A549 (cell line): ENCODE results near the gene ABTB1. TPM values are rescaled to one million over a fixed set of nuclear protein-coding genes. Genes with fewer than 3 reads are reported as not detected.
A peak's percentile ranks its signal among the peaks of the same experiment; 100 is the strongest.

ENCODE experiments used
- ATAC-seq, 2 experiments: fragments of 200-7000 bp in 1 of 2; fragments of >200 bp in 1 of 2; cut with Nextera tagmentation in 1 of 2; cut with Tn5 transposase in 1 of 2; 3 replicates each; pipeline versions ENCODE4 v1.8.0 to v1.9.1; 2018 to 2020; ENCODE audit warnings: mild to moderate bottlenecking in 1 of 2, moderate library complexity in 1 of 2
- CTCF ChIA-PET: fragments of 300-600 bp; sonication (Branson Sonifier 250); formaldehyde crosslinking; extraction: SDS; loops from one replicate; lab custom pipeline; 2021; ENCODE audit warnings: antibody characterized with exemption, inconsistent platforms; lab: Yijun Ruan, JAX
- POLR2A ChIA-PET: fragments of 350-600 bp; formaldehyde crosslinking; extraction: SDS; loops from one replicate; lab custom pipeline; 2021; ENCODE audit warnings: antibody characterized with exemption, inconsistent platforms; lab: Yijun Ruan, JAX
- DNase-seq, 2 experiments: peaks; one replicate each; pipeline versions ENCODE4 v3.0.0 to v3.0.0-alpha.2; 2011 to 2016; ENCODE audit warnings: low read depth in 1 of 2, low spot score in 1 of 2
- FAIRE-seq: peaks from 2 replicates; lab custom pipeline; 2011; peaks lifted over from hg19 to GRCh38; lab: Jason Lieb, UNC
- H3K27ac ChIP-seq, 2 experiments: fragments of >200 bp; sonication (Bioruptor Twin); formaldehyde crosslinking; 3 replicates each; pipeline ENCODE4 v1.5.1; 2016 to 2017
- H3K4me1 ChIP-seq: fragments of >200 bp; sonication (Bioruptor Twin); formaldehyde crosslinking; 3 replicates; pipeline ENCODE4 v1.6.1; 2016
- H3K4me2 ChIP-seq: fragments of >200 bp; sonication (Bioruptor Twin); formaldehyde crosslinking; 3 replicates; pipeline ENCODE4 v1.6.1; 2016
- H3K4me3 ChIP-seq: fragments of >200 bp; sonication (Bioruptor Twin); formaldehyde crosslinking; 3 replicates; pipeline ENCODE4 v1.5.1; 2016
- H3K9me3 ChIP-seq: fragments of >200 bp; sonication (Bioruptor Twin); formaldehyde crosslinking; 3 replicates; pipeline ENCODE4 v1.6.1; 2016
- BHLHE40 ChIP-seq: IDR thresholded peaks from 2 replicates; pipeline ENCODE4 v1.6.1; 2012; ENCODE audit warnings: low read depth, low read length, inconsistent platforms
- CEBPB ChIP-seq, 2 experiments: fragments of >200 bp in 1 of 2; sonication (Bioruptor Twin) in 1 of 2; formaldehyde crosslinking in 1 of 2; IDR thresholded peaks; 2 replicates each; pipeline ENCODE4 v1.6.1; 2012 to 2016
- CTCF ChIP-seq: fragments of >200 bp; sonication (Bioruptor Twin); formaldehyde crosslinking; IDR thresholded peaks from 3 replicates; pipeline ENCODE4 v1.5.1; 2016
- EHMT2 ChIP-seq: fragments of 200-600 bp; sonication (generic); IDR thresholded peaks from 2 replicates; pipeline ENCODE4 v1.6.1; 2016; ENCODE audit warnings: antibody characterized with exemption, low read depth, mild to moderate bottlenecking, moderate library complexity
- EP300 ChIP-seq, 2 experiments: fragments of >200 bp; sonication (Bioruptor Twin); formaldehyde crosslinking; IDR thresholded peaks; 2 replicates in 1 of 2; 3 replicates in 1 of 2; pipeline ENCODE4 v1.6.1; 2016 to 2017
- GATA3 ChIP-seq: IDR thresholded peaks from 2 replicates; pipeline ENCODE4 v1.6.1; 2012; ENCODE audit warnings: borderline replicate concordance
- HOXA7 ChIP-seq: fragments of 250-450 bp; sonication (Bioruptor Pico); IDR thresholded peaks from 2 replicates; pipeline ENCODE4 v1.5.0; 2020; ENCODE audit warnings: mild to moderate bottlenecking, moderate library complexity
- HOXB13 ChIP-seq: fragments of 250-450 bp; sonication (Bioruptor Pico); IDR thresholded peaks from 2 replicates; pipeline ENCODE4 v1.5.0; 2020; ENCODE audit warnings: low read depth, mild to moderate bottlenecking, moderate library complexity
- KDM1A ChIP-seq: fragments of 200-600 bp; sonication (generic); IDR thresholded peaks from 2 replicates; pipeline ENCODE4 v1.6.1; 2016; ENCODE audit warnings: low read depth, mild to moderate bottlenecking
- MYC ChIP-seq: IDR thresholded peaks from 2 replicates; pipeline ENCODE4 v1.6.1; 2012; ENCODE audit warnings: mild to moderate bottlenecking, inconsistent platforms, low read length, improper control_type of control experiment, borderline replicate concordance
- NR3C1 ChIP-seq: fragments of >200 bp; sonication (Bioruptor Twin); formaldehyde crosslinking; IDR thresholded peaks from 3 replicates; pipeline ENCODE4 v1.6.1; 2017
- RCOR1 ChIP-seq: fragments of 150-350 bp; IDR thresholded peaks from 2 replicates; pipeline ENCODE4 v1.6.1; 2014; ENCODE audit warnings: antibody characterized with exemption, low read length, low read depth
- RNF2 ChIP-seq: fragments of 200-600 bp; sonication (generic); IDR thresholded peaks from 2 replicates; pipeline ENCODE4 v1.6.1; 2016; ENCODE audit warnings: low read depth, mild to moderate bottlenecking, antibody characterized with exemption, moderate library complexity, borderline replicate concordance
- TFCP2L1 ChIP-seq: fragments of 250-450 bp; sonication (Bioruptor Pico); IDR thresholded peaks from 2 replicates; pipeline ENCODE4 v1.5.0; 2021; ENCODE audit warnings: mild to moderate bottlenecking
- TP53 ChIP-seq: fragments of 250-450 bp; sonication (Bioruptor Pico); IDR thresholded peaks from 2 replicates; pipeline ENCODE4 v1.5.0; 2021; ENCODE audit warnings: mild to moderate bottlenecking, moderate library complexity
- ZFP36 ChIP-seq: fragments of 450-650 bp; IDR thresholded peaks from 2 replicates; pipeline ENCODE4 v1.6.1; 2014; ENCODE audit warnings: borderline replicate concordance; ENCODE audit not compliant: partially characterized antibody
- ZNF302 ChIP-seq: fragments of 250-450 bp; sonication (Bioruptor Pico); IDR thresholded peaks from 2 replicates; pipeline ENCODE4 v1.9.0; 2021; ENCODE audit warnings: inconsistent platforms, mild to moderate bottlenecking, moderate library complexity
- ZSCAN20 ChIP-seq: fragments of 250-450 bp; sonication (Bioruptor Pico); IDR thresholded peaks from 2 replicates; pipeline ENCODE4 v1.8.0; 2022; ENCODE audit warnings: mild to moderate bottlenecking, moderate library complexity
- WGBS: methylation state at CpG from one replicate; pipeline ENCODE4 v1.1.6; 2017; ENCODE audit errors: missing lambda C conversion rate; 5-methylcytosine and 5-hydroxymethylcytosine counted together
- polyA plus RNA-seq, 4 experiments: library from polyadenylated mRNA; depleted of rRNA in 3 of 4; stranded (reverse); fragments of >200 nt; fragmentation: RNase III in 1 of 4; extraction: RNeasy Plus Mini Kit Qiagen cat#74134 plus additional on column Dnase treatment in 1 of 4; gene quantifications; 2 replicates in 3 of 4; 3 replicates in 1 of 4; pipeline ENCODE4 v1.2.3, GENCODE V29; 2011 to 2017
- TF ChIP-seq, protein P1 (sequence below): fragments of >200 bp; sonication (Bioruptor Twin); formaldehyde crosslinking; IDR thresholded peaks from 3 replicates; pipeline ENCODE4 v1.6.1; 2016
- TF ChIP-seq, protein P2 (sequence below): fragments of 150-350 bp; IDR thresholded peaks from 2 replicates; pipeline ENCODE4 v1.6.1; 2014; ENCODE audit warnings: low read depth, mild to moderate bottlenecking, low read length
- TF ChIP-seq, protein P3 (sequence below): fragments of 250-450 bp; sonication (Bioruptor Pico); IDR thresholded peaks from 2 replicates; pipeline ENCODE4 v1.5.0; 2020; ENCODE audit warnings: low read depth, mild to moderate bottlenecking, moderate library complexity

The ABTB1 gene
- polyA plus RNA-seq, 2 of the 4 experiments (the other 2 are of a cell fraction), result 9.7 to 13.2 TPM

DNA sequence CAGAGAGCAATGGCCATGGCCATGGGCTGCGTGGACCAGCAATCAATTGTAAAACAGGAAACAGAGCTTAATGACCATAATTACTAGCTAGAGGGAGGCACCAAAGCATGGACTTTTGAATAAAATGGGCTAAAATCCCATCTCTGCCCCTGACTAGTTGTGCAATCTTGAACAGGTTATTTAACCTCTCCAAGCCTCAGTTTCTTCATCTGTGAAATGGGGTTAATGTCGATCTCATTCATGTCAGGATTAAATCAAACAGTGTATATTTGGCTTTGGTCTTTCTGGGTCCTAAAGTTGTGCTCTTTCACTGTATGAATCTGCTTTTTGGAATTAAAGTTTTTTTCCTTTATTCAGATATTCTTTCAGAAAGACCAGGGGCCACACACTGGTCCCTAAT lies 36.1 kb downstream of the ABTB1 start:
- DNase-seq, result no peak
- H3K27ac ChIP-seq, result no peak overlapping the region; a peak in 1 of 6 replicates
- CTCF ChIA-PET, result no interaction called here
- no peak for ATAC-seq
- peaks cover 25% of the 10 kb centered on the region for H3K4me1 ChIP-seq
- no peak for FAIRE-seq
- TF ChIP-seq HOXB13 (no peak), MYC (no peak), EHMT2 (no peak), BHLHE40 (no peak)
- TF ChIP-seq, all 56 proteins: peak for 0
- no peak overlapping the region for H3K4me3 ChIP-seq
- POLR2A ChIA-PET, result no interaction called here
- no peak overlapping the region for H3K4me2 ChIP-seq
- 44% methylated on average over 2 of the region's 2 CpGs for WGBS
- peaks cover 2% of the 10 kb centered on the region; the same call in 1 of the 3 replicates for H3K9me3 ChIP-seq

- peaks cover 25% of the 10 kb centered on the region for H3K4me1 ChIP-seq
- ChIA-PET CTCF (interaction anchor here (2.0 kb wide), 1 partner anchor 13 kb away, joined by 9 read pairs; no protein-coding TSS in a partner anchor), POLR2A (no interaction called here)
- no peaks in the 10 kb centered on the region for H3K9me3 ChIP-seq
- FAIRE-seq, result no peak
- peak overlapping the region; percentile 49 to 81; a peak in 5 of 6 replicates for H3K27ac ChIP-seq
- H3K4me3 ChIP-seq, result no peak overlapping the region
- 86% methylated on average over 1 of the region's 3 CpGs for WGBS
- TF ChIP-seq, protein P1, sequence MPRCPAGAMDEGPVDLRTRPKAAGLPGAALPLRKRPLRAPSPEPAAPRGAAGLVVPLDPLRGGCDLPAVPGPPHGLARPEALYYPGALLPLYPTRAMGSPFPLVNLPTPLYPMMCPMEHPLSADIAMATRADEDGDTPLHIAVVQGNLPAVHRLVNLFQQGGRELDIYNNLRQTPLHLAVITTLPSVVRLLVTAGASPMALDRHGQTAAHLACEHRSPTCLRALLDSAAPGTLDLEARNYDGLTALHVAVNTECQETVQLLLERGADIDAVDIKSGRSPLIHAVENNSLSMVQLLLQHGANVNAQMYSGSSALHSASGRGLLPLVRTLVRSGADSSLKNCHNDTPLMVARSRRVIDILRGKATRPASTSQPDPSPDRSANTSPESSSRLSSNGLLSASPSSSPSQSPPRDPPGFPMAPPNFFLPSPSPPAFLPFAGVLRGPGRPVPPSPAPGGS, result no peak
- TF ChIP-seq RNF2 (no peak), MYC (no peak), TFCP2L1 (CRISPR knock-in tag) (no peak), BHLHE40 (no peak), ZNF302 (CRISPR knock-in tag) (no peak), ZSCAN20 (no peak), HOXA7 (CRISPR knock-in tag) (no peak), TP53 (CRISPR knock-in tag) (no peak), NR3C1 (no peak), RCOR1 (no peak), EP300 (IDR thresholded peaks at IDR 0.05) (no peak), ZFP36 (no peak), CTCF (no peak), GATA3 (no peak), KDM1A (no peak), CEBPB (IDR thresholded peaks at IDR 0.05) (no peak)
- TF ChIP-seq, protein P2, sequence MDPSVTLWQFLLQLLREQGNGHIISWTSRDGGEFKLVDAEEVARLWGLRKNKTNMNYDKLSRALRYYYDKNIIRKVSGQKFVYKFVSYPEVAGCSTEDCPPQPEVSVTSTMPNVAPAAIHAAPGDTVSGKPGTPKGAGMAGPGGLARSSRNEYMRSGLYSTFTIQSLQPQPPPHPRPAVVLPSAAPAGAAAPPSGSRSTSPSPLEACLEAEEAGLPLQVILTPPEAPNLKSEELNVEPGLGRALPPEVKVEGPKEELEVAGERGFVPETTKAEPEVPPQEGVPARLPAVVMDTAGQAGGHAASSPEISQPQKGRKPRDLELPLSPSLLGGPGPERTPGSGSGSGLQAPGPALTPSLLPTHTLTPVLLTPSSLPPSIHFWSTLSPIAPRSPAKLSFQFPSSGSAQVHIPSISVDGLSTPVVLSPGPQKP, result no peak
- TF ChIP-seq, protein P3, sequence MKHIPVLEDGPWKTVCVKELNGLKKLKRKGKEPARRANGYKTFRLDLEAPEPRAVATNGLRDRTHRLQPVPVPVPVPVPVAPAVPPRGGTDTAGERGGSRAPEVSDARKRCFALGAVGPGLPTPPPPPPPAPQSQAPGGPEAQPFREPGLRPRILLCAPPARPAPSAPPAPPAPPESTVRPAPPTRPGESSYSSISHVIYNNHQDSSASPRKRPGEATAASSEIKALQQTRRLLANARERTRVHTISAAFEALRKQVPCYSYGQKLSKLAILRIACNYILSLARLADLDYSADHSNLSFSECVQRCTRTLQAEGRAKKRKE (CRISPR knock-in tag), result no peak
- TF ChIP-seq, all 56 proteins: peak for 0
- ATAC-seq, result no peak
- H3K4me2 ChIP-seq, result no peak overlapping the region; the same call in 2 of the 3 replicates
- no peak for DNase-seq
Observed at GRCh38 chr3:127709320-127710060, 36.7 kb downstream of the ABTB1 start.
